NCI-H2081 (cell line): ENCODE data around the gene ABCG2.

ENCODE experiments used
- DNase-seq, 2 experiments: peaks; one replicate each; lab custom pipeline; 2025; lab: John Stamatoyannopoulos, UW

The ABCG2 gene

GRCh38 chr4:88158489-88159228 lies at the start of gene ABCG2:
ABCG2 (minus strand) TSS chr4:88158639; CDS start chr4:88139995, 18,644 bp downstream.
- DNase-seq = peak; percentile 27 to 33

GRCh38 chr4:88208156-88208555 lies 49.7 kb upstream of the ABCG2 start:
- no peak for DNase-seq

DNA sequence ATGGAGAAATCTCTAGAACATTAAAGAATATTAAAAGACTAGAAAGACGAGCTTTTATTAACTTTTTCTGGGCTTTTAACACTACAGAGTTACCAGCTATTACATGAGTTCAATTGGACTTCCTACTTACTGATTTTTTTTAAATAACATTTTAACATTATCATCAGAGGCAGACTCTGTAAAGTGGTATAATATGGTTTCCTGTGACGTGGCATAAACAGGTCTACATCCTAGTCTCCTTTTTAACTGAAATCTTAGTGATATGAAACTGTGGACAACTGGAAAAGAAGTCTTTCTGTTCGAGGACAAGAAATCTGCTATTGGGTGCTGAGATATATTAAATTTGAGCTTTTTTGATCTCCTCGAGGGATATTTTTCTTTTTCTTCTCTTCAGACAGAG lies 48.7 kb upstream of the ABCG2 start:
- no peak for DNase-seq

GRCh38 chr4:88204882-88205281 lies 46.4 kb upstream of the ABCG2 start:
- DNase-seq = no peak

DNA sequence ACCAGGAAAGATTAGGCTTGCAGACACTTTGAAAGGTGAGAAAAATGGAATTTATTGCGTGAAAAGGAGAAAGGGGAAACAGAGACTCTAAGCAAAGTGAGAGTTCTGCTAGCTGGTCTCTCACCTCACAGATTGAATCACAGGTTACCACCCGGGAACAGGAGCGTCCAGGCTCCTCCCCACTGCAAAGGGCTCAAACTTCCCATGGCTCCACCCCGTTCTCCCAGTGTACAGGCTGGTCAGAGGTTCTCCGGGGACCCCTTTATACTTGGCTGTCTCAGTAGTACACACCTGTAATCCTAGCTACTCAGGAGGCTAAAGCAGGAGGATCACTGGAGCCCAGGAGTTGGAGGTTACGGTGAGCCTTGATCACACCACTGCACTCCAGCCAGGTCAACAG lies 44.0 kb upstream of the ABCG2 start:
- no peak for DNase-seq

DNA sequence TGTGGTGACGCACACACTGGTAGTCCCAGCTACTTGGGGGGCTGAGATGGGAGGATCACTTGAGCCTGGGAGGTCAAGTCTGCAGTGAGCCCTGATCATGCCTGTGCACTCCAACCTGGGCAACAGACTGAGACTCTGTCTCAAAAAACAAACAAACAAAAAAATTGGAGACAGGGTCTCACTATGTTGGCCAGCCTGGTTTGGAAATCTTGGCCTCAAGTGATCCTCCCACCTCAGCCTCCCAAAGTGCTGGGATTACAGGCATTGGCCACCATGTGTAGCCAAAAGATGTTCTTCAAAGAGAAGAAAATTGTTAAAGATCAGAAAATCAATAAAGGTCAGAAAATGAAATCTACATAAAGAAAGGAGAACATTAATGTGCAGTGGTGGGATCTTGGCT lies 41.7 kb upstream of the ABCG2 start:
- no peak for DNase-seq

GRCh38 chr4:88196523-88197185 lies 38.2 kb upstream of the ABCG2 start:
- DNase-seq = no peak

- DNase-seq = no peak
These were observed 37.5 kb upstream of the ABCG2 start for GRCh38 chr4:88196013-88196365.

DNA sequence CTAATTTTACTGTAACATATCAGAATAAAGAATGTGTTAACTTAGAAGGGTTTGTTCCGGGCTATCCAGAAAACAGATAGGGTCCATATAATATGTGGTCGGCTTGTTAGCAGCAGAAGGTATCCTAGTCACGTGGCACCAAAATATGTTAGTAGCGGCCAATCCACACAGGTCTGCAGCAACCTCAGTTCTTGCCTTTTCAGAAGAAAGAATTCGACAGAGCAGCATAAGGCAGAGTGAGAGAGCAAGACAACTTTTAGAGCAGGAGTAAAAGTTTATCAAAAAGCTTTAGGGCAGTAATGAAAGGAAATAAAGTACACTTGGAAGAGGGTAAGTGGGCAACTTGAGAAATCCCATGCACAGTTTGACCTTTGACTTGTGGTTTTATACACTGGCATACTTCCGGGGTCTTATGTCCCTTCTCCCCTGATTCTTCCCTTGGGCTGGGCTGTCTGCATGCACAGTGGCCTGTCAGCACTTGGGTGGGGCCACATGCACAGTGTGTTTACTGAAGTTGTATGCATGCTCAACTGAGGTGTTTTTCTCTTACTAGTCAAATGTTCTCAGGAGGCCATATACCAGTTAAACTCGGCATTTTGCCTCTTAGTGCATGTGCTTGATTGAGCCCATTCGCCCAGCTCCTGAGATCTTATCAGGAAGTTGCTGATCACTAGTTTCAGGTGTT lies 37.0 kb upstream of the ABCG2 start:
- no peak for DNase-seq

DNA sequence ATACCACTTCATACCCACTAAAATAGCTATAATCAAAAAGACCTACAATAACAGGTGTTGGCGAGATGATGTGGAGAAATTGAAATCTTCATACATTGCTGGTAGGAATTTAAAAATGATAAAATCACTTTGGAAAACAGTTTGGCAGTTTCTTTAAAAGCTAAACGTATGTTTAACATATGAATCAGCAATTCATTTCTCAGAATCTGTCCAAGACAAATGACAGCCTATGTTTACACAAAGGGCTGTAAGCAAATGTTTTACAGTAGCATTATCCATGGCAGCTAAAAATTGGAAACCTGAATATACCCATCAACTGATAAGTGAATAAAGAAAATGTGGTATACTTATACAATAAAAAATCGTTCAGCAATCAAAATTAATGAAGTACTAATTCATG lies 33.0 kb upstream of the ABCG2 start:
- DNase-seq = no peak

GRCh38 chr4:88189881-88190585 lies 31.6 kb upstream of the ABCG2 start:
- no peak for DNase-seq

DNA sequence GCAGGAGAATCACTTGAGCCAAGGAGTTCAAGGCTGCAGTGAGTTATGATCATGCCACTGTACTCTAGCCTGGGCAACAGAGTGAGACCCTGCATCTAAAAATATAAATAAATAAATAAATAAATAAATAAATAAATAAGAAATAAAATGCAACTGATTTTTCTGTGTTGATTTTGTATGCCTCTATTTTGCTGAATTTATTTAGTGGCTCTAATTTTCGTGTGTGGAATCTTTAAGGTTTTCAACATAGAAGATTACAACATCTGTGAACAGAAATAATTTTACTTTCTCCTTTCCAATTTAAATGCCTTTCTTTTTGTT lies 30.9 kb upstream of the ABCG2 start:
- no peak for DNase-seq

- no peak for DNase-seq
These were observed 30.4 kb upstream of the ABCG2 start for GRCh38 chr4:88188738-88189417.

GRCh38 chr4:88187766-88188165 lies 29.3 kb upstream of the ABCG2 start:
- DNase-seq = no peak

GRCh38 chr4:88185906-88186305 lies 27.5 kb upstream of the ABCG2 start:
- no peak for DNase-seq

GRCh38 chr4:88179261-88179660 lies 20.8 kb upstream of the ABCG2 start:
- no peak for DNase-seq

DNA sequence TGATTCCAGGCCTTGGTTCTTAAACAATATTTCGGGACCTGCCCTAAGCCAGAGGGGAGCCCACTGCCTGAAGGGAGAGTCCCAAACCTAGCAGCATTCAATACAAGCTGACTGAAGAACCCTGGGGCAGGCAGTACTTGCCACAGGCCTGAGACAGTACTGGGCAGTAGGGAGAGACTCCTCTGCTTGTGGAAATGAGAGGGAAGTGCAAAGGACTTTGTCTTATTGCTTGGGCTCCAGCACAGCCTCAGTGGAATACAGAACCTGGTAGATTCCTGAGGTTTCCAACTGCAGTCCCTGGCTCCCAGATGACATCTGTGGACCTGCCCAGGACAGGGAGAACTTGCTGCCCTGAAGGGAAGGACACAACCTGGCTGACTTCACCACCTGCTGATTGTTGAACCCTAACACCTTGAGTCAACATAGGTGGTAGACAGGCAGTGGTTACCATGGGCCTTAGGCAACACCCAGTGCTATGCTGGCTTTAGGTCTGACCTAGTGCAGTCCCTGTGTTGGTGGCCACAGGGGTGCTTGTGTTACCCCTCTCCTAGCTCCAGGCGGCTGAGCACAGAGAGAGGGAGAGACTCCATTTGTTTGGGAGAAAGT lies 20.3 kb upstream of the ABCG2 start:
- DNase-seq = no peak

DNA sequence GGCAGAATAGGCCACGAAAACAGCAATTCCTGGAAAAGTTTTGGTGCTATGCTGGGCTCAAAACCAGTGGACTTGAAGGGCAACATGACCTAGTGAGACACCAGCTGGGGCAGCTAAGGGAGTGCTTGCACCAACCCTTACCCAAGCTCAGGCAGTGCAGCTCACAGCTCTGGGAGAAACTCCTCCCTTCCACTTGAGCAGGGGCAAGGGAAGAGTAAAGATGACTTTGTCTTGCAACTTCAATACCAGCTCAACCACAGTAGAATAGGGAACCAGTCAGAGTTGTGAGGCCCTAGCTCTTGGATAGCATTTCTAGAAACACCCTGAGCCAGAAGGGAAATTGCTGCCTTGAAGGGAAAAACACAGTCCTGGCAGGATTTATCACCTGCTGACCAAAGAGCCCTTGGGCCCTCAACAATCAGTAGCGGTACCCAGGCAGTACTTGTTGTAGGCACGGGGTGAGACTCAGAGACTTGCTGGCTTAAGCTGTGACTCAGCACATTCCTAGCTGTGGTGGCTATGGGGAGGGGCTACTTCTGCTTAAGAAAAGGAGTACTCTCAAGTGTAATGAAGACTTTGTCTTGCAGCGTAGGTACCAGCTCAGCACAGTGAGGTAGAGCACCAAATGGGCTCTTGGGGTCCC lies 19.7 kb upstream of the ABCG2 start:
- no peak for DNase-seq

DNA sequence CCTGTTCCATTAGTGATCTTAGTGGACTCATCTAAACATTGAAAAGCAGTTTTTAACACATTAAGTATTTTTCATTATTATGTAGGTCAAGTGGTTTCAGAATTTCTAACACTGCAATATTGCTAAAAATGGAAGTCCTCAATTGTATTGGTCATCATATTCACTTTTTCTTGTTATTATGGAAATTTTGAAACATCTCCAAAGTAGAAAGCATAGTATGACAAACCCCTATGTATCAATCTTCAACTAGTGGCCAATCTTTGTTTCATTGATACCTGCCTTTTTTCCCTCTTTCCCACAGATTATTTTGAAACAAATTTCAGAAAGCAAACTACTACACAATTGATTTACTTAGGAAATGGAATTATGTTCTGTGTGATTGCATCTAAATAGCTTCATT lies 14.5 kb upstream of the ABCG2 start:
- DNase-seq = no peak

- DNase-seq = no peak
These were observed 12.8 kb upstream of the ABCG2 start for GRCh38 chr4:88171206-88171605.

GRCh38 chr4:88169298-88169697 lies 10.9 kb upstream of the ABCG2 start:
- no peak for DNase-seq
